ENCODE data around the gene SPDYE2B.
"Not testable (repeated sequence)": the region's sequence is repeated elsewhere in the genome, so short reads cannot be mapped to it uniquely, and the experiment has no call there.

SPDYE2B gene

DNA sequence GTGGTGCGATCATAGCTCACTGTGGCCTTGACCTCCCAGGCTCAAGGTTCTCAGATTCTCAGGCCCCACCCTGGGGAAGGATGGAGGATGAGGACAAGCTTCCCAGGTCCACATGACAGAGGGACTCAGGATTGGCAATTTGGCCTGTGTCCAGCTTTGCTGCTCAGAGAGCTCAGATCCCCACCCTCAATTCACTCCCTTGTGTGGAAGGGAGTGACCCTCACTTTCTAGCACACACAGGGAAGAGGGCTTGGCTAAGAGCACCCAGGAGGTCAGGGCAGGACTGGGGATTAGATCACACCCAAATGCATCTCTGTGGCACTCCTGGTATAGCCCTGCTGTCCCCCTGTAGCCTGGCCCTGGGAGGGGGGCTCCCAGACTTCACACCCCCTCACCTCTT lies 6.7 kb upstream of the SPDYE2B start:
- not testable (repeated sequence) for DNase-seq

DNA sequence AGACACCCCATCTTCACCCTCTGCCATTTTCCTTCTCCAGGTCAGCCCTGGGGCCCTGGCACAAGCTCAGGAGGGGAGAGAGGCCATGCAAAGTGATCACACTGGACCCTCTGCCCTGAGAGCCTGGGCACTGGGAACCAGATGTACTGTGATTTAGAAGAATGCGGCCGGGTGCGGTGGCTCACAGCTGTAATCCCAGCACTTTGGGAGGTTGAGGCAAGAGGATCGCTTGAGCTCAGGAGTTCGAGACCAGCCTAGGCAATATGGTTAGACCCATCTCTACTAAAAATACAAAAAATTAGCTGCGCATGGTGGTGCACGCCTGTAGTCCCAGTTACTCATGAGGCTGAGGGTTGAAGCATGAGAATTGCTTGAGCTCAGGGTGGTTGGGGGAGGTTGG lies 2.3 kb upstream of the SPDYE2B start:
- not testable (repeated sequence) for DNase-seq

DNA sequence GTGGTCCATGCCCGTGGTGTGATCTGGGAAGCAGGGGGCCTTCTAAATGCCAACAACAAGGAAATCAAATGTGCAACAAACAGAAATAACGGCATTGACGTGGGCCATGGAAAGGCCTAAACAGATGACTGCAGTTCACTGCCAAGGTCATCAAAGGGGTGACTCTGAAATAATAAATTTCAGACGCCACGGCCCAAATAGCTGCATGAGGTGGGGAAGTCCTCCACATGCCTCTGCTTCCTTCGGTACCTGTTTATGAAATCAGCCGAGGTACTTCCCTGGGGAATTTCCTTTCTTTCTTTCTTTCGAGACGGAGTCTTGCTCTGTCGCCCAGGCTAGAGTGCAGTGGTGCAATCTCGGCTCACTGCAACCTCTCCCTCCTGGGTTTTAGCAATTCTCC lies 14.6 kb downstream of the SPDYE2B start:
- DNase-seq = not testable (repeated sequence)

DNA sequence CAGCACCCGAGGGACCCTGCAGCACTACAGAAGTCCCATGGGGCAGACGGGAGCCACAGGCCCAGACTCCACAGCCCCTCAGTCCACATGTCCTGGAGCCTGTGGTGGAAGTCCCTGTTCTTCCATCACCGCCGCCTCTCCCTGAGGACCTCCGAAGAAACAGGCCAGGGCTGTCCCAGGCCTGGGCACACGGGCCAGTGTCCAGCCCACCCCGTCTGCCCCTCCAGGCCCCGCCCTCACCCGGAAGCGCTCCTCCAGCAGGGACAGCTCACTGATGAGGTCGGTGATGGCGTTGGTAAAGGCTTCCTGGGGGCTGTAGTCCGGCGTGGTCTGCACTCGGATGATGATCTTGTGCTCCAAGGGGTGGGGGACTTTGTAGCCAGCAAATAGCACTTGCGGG lies 16.7 kb downstream of the SPDYE2B start:
- DNase-seq = not testable (repeated sequence)

DNA sequence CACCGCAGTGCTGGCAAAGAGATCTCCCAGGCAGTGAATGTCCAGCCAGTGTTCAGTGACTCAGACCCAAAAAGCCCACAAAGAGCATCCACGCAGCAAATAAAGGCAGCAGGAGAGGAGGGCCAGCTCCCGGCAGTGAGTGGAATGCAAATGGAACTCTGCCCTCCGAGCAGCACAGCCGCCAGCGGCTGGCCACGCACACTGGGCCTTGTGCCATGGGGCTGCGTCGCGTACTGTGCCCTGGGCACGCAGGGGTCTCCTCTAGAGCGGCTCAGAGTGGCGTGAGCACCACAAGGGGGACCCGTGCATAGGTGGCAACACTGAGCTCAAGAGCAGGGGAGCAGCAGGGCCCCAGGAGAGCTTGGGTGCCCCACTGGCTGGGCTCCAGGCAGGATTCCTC lies 17.4 kb downstream of the SPDYE2B start:
- not testable (repeated sequence) for DNase-seq

DNA sequence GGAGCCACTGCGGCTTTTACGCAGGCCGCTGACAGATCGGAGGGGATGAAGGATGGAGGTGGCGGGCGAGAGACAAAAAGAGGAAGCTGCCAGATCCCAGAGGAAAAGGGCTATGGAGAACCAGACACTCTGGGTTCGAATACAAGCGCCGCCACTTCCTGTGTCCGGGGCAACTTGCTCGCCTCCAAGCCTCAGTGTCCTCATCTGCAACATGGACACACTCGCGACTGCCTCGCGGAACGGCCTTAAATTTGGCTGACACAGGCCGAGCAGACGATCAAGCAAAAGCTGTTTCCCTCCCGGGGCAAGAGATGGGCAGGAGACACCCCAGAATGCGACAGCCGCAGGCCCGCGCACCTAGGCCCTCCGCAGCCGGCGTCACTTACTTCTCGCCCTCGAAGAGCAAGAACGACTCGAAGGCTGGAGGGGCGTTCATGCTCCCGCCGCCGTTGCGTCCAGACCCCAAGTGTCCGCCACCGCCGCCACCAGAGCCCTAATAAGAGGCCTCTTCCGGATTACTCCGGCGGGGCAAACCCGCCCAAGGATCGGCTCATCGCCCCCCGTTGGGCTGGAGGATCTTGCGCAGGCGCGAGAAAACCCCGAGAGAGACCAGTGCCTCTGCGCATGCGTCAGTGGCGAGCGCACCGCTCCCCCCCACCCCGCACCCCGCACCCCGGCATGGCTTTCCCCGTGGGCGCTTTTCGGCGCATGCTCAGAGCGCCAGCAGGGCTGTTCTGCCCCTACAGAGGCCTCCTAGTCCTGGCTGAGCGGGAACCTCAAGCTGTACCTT lies 21.2 kb downstream of the SPDYE2B start, which contains the start of gene POLR2J2:
Gene POLR2J2, minus strand, starts transcription at position 498 of the 790 bp plus-strand sequence. Its CDS starts 62 bp downstream, at position 436.
- DNase-seq = not testable (repeated sequence)

DNA sequence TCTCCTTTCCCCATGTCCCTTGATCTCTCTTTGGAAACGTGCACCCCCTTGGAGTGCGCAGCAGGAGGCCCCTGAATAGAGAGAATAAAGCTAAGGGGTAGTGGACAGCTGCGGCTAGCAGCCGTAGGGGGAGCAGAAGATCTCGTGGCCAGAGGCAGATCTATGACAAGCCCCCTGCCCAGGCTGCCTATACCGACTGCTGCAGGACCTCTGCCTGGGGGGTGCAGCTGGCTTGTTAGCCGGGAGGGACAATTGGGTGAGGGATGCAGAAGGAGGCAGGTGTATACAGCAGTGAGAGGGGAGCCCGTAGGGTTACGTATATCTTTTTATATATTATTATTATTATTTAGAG lies 21.8 kb downstream of the SPDYE2B start:
- not testable (repeated sequence) for DNase-seq

DNA sequence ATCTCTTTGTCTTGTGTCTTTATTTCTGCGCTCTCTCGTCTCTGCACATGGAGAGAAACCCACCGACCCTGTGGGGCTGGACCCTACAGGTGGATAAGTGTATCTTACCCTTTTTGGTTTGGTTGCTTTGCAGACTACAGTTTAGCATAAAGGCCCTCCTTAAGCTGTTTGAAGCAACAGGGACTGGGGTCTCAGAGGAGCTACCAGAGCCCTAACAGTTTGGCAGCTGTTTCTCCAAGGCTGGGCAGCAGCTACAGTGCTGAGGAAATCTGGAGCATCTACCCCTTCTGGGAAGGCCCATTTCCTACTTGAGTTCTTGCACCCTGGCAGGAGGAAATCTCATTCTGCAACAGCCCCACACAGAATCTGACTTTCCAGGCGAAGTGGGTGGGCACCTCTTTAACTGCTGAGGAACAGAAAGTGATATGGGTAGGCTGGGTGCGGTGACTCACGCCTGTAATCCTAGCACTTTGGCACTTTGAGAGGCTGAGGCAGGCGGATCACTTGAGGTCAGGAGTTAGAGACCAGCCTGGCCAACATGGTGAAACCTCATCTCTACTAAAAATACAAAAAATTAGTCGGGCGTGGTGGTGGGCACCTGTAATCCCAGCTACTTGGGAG lies 23.4 kb downstream of the SPDYE2B start:
- DNase-seq = not testable (repeated sequence)

DNA sequence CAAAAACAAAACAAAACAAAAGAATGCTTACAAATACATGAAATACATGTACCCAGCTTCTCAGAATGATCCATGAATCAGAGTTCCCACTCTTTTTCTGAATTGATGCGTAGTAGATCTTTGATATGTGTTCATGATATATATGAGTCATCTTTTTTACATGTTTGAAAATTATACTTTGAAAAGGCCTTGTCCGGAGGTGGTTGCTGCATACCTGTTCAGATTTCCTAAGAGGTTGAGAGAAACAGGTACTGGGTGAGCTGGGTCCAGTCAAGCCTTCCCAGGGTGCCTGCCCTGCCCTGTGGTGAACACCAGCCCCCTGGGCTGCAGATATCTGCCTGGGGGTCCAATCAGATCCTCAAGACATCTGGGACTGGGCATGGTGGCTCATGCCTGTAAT lies 25.4 kb downstream of the SPDYE2B start:
- DNase-seq = not testable (repeated sequence)

DNA sequence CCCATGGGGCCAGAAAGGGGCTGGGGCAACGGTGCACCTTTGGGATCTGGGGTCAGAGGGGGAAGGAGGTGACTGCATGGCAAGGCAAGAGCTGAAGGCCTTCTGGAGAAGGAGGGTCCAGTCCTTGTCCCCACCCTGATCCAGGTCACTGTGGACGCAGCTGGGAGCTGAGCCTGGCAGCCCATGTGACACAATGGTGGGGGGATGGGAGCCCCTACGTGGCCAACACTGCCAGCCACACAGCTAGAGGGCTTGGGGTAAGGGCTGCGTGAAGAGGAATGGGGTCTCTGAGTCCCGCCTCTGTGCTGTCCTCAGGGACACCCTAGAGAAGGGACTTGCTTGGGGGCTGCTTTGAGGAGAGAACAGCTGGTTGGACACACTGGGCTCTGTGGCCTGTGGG lies 30.7 kb downstream of the SPDYE2B start:
- DNase-seq = not testable (repeated sequence)

DNA sequence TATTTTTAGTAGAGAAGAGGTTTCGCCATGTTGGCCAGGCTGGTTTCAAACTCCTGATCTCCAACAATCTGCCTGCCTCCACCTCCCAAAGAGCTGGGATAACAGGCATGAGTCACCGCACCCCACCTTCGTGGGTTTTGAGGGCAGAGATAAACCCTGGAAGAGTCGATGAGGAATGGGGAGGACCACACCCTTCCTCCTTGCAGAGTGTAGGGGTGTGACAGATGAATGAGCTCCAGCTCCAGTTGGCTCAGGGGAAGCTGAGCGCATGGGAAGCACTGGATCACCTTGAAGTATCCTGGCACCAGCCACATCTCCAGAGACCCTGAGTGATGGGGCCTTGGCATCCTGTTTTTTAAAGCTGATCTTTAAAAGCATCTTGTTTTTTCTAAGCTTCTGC lies 32.4 kb downstream of the SPDYE2B start:
- DNase-seq = not testable (repeated sequence)

DNA sequence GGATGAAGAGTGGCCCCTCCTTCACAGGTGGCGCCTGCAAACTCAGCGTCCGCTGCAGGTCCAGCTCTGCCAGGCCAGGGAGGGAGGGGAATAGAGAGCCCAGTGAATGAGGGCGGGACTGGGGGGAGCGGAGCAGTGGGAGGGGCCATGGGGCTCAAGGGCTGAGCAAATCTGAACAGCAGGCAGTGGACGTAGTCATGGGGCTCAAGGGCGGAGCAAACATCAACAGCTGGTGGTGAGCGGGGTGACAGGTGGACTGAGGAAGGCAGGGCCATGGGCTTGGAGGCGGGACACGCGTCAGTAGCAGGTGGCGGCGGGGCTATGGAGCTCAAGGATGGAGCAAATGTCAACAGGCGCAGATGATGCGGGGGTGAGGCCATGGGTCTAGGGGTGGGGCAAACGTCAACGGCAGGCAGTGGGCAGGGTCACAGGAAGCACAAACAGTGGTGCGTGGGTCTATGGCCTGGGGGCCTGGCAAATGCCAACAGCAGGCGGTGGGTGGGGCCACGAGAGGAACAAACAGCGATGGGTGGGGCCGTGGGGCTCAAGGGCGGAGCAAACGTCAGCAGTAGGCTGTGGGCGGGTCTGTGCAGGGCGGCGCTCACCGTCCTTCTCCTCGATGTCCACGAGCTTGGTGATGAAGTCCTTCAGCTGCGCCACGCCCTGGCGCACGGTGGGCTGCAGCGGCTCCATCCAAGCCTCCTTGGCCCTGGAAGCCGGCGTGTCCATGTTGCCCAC lies 38.3 kb downstream of the SPDYE2B start:
- DNase-seq = not testable (repeated sequence)

DNA sequence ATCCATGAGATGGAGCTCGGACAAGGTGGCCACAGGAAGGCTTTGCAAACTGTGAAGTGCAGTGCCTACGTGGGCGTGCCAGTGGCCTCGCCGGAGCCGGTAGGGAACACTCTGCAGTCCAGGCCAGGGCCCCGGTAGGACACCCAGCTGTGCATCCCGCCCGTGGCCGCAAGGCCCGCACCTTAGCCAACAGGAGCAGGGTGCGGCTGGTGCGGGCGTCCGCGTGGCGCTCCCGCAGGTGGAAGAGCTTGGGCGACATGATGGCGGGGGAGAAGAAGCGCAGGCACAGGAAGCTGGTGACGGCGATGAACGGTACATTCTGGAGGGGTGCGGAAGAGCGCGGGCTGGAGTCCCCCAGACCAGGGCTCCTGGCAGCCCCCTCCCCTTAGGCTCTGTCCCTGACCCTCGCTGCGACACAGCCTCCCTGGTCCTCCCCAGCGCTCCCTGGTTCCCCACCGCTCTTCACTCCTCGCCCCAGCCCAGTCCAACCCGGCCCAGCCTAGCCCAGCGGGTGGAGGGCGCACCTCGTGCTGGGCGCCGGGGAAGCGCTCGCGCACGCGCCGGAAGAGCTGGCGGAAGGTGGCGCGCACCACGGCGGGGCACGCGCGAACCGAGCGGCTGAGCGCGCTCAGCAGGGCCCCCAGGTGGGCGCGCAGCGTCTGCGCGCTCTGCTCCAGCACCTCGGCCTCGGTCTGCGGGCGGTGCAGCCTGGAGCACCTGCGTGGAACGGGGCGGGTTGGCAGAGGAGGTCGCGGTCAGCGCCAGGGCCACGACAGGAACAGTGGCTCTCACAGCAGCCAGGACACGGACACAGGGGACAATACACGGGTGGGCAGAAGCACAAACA lies 39.5 kb downstream of the SPDYE2B start:
- not testable (repeated sequence) for DNase-seq

DNA sequence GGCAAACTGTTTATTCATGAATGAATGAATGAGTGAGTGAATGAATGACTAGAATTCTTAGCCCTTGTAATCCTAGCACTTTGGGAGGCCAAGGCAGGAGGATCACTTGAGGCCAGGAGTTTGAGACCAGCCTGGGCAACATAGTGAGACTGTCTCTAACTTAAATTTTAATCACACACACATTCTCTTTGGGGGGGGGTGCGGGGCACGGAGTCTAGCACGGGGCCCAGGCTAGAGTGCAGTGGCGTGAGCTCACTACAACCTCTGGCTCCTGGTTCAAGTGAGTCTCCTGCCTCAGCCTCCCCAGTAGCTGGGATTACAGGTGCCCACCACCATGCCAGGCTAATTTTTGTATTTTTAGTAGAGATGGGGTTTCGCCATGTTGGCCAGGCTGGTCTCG lies 40.5 kb downstream of the SPDYE2B start:
- not testable (repeated sequence) for DNase-seq

DNA sequence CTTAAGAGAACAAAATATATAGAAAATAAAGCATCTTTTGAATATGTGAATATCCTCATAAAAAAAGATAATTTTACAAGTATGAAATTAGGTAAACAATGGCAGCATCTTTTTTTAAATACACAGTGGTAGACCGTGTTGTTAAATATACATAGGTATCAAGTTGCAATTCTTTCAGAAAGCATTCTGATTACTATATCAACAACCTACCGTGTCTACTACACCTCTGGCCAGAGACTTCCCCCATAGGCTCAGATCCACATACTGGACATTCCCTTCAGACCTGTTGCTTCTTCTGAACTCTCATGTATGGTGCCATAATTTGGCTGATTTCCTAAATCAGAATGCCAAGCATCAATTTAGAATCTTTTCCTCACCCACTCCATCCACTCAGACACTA lies 43.9 kb downstream of the SPDYE2B start:
- not testable (repeated sequence) for DNase-seq

DNA sequence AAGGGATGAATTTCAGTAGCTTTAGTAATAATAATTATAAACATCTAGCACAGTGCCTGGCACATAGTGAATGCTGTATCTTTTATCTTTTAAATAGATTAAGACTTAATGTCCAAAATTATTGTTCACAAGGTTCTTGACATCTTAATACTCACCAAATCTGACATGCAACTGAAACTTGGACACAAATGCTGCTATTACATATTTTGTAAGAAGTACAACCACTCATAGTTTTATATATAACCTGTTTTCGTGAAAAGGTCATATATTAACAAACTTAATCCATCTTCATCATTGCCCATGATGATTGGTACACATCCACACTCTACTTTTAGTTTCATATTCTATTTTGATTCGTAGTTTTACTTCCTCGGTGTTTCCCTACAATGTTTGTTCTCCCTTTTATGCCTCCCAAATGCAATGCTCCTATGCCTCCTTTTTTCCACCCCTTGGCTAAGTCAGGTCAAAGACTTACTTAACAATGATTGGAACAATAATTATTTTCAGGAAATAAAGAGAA lies 45.0 kb downstream of the SPDYE2B start:
- DNase-seq = not testable (repeated sequence)

DNA sequence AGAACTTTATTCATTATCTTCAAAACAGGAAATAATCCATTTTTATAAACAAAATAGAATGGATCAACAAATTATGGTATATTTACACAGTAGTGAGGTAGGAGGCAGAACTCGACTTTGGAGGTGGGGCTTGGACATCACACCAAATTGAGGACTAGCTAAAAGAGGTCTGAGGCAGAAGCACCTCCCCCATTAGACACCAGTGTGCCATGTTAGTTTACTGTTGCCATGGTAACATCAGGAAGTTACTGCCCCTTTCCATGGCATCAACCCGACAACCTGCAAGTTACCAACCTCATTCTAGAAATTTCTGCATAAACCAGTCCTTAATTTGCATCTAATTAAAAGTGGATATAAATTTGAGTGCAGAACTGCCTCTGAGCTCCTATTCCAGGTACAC lies 45.9 kb downstream of the SPDYE2B start:
- DNase-seq = not testable (repeated sequence)

DNA sequence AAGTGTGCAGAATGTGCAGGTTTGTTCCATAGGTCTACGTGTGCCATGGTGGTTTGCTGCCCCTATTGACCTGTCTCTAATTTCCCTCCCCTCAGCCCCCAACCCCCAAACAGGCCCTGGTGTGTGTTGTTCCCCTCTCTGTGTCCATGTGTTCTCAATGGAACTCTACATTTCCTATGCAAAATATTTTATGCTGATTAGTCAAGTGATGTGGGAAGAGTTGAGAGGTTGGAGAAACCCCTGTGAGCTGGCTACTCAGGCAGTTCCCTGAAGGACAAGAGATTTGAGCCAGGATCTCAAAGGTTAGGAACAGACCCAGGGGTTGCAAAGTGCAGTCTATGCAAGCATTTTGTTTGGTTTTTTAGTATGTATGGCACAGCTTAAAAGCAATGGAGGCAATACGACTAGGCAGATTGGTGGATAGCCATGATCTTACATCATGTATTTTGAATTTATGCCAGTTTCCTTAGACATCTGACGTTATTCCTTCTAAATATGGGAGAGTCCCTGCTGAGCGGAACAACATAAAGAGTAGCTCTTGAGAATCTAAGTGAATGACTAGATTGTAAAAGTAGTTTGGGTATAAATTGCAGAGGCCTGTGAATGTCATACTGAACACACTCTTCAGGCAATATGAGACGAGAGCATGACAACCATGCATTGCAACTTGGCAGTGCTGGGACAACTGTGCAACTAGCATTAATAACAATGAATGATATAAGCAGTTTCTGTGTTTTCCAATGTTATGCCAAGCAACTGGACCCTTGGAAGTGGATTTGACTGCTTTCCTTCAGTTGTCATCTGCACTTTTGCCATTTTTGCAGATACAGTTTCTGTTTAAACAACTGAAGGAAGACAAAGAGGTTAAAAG lies 47.8 kb downstream of the SPDYE2B start:
- DNase-seq = not testable (repeated sequence)

DNA sequence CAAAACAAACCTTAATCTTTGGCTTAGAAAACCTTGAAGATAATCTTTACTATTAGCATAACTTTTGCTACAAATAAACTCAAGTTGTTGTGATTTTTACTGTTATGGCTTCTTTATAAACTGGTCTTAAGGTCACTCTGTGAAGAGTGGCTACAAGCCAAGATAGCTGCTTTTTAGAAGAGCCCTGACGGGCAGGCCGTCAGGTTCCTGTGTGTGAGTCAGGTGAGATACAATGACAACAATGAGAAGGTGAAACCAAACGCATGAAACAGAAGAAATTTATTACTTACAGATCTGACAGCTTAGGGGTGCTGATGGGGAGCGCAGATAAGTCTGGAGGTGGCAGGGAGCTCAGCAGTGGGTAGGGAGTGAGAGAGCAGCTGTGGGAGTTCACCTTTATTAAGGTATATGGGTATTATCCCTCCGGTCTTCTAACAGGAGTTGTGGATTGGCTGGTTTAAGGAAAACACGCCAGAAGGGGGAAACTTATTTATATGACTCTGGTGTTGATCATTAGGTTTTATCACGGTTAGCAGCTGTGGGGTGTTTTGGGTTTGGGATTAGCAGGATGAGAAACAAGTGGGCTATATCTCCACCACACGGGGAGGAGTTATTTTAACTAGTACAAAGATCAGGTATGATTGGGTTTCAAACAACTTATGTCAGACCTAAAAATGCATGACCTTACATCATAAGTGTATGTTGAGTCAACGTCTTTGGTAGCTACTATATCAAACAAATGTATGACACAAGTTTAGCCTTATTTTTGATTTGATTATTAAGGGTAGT lies 49.0 kb downstream of the SPDYE2B start:
- DNase-seq = not testable (repeated sequence)

All from NCI-H446 treated with DMSO at 0.1 percent for 48 hours (cell line).